Large intestine (tissue), 3 donors: ENCODE measurements around the gene DOC2A. TPM values are rescaled to one million over a fixed set of nuclear protein-coding genes. Genes with fewer than 3 reads are reported as not detected.
"Not testable (repeated sequence)": the region's sequence is repeated elsewhere in the genome, so short reads cannot be mapped to it uniquely, and the experiment has no call there.

Experiments
- DNase-seq, 2 donors: peaks; one replicate each; pipeline versions ENCODE4 v3.0.0 to v3.0.0-alpha.2; 2013
- H3K27ac ChIP-seq: one replicate; pipeline ENCODE4 v1.5.1; 2013; ENCODE audit warnings: low read length
- H3K27me3 ChIP-seq: 2 replicates; pipeline ENCODE4 v1.6.1; 2013; ENCODE audit warnings: low read length; ENCODE audit not compliant: control insufficient read depth, insufficient read depth
- H3K36me3 ChIP-seq: 2 replicates; pipeline ENCODE4 v1.6.1; 2013; ENCODE audit warnings: low read length; ENCODE audit not compliant: control insufficient read depth, insufficient read depth
- H3K4me1 ChIP-seq: one replicate; pipeline ENCODE4 v1.6.1; 2013; ENCODE audit warnings: low read length; ENCODE audit not compliant: control insufficient read depth, insufficient read depth
- H3K4me3 ChIP-seq: one replicate; pipeline ENCODE4 v1.5.1; 2013; ENCODE audit warnings: low read length
- H3K9me3 ChIP-seq: one replicate; pipeline ENCODE4 v1.6.1; 2013; ENCODE audit warnings: mild to moderate bottlenecking, low read depth, low read length, moderate library complexity; ENCODE audit not compliant: control insufficient read depth
- WGBS: methylation state at CpG from one replicate; pipeline ENCODE4 v1.1.5; 2013; ENCODE audit warnings: low lambda C conversion rate; ENCODE audit not compliant: insufficient coverage; 5-methylcytosine and 5-hydroxymethylcytosine counted together
- polyA plus RNA-seq: library from polyadenylated mRNA; unstranded; fragments of 120-200 nt; gene quantifications from one replicate; pipeline ENCODE4 v1.2.1, GENCODE V29; 2013

Gene DOC2A
- polyA plus RNA-seq, 1 donor: 4.2 TPM

- no peak for DNase-seq
- H3K27ac ChIP-seq: no peak overlapping the region
- H3K36me3 ChIP-seq: no peaks in the 10 kb centered on the region
- peaks cover 68% of the 10 kb centered on the region for H3K27me3 ChIP-seq
- no peaks in the 10 kb centered on the region for H3K4me1 ChIP-seq
- WGBS: 28% methylated on average over 4 of the region's 13 CpGs
- H3K4me3 ChIP-seq: no peak overlapping the region
- H3K9me3 ChIP-seq: no peaks in the 10 kb centered on the region
Measured at GRCh38 chr16:30027588-30028437, 17.0 kb upstream of the DOC2A start.

GRCh38 chr16:30026449-30026848 is 15.6 kb upstream of the DOC2A start:
- no peak overlapping the region for H3K4me3 ChIP-seq
- no CpG with 5 or more reads among the region's 18 CpGs for WGBS
- H3K36me3 ChIP-seq: no peaks in the 10 kb centered on the region
- H3K27ac ChIP-seq: no peak overlapping the region
- H3K27me3 ChIP-seq: peaks cover 54% of the 10 kb centered on the region
- DNase-seq: no peak
- no peaks in the 10 kb centered on the region for H3K9me3 ChIP-seq
- H3K4me1 ChIP-seq: peaks cover 5% of the 10 kb centered on the region

DNA sequence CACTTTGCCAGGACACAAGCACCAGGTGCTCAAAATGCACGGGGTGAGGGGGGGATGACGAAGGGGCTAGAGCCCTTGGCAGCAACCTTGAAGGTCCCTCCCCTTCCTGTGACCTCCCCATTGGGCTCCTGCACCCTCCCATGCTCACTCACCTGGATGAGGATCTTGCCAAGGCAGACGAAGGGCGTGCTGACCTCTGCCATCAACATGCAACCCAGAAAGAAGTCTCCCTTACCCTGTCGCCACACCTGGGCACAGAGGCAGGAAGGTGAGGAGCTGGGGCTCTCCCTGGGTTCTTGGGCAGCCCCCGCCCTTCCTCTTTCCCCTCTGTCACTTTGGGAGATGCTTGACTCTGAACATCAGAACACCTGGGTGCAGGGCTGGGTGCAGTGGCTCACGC is 14.7 kb upstream of the DOC2A start:
- no CpG with 5 or more reads among the region's 7 CpGs for WGBS
- Histone ChIP-seq H3K9me3 (no peaks in the 10 kb centered on the region), H3K4me1 (peaks cover 6% of the 10 kb centered on the region), H3K4me3 (no peak overlapping the region), H3K36me3 (no peaks in the 10 kb centered on the region), H3K27me3 (peaks cover 47% of the 10 kb centered on the region), H3K27ac (no peak overlapping the region)
- no peak for DNase-seq

DNA sequence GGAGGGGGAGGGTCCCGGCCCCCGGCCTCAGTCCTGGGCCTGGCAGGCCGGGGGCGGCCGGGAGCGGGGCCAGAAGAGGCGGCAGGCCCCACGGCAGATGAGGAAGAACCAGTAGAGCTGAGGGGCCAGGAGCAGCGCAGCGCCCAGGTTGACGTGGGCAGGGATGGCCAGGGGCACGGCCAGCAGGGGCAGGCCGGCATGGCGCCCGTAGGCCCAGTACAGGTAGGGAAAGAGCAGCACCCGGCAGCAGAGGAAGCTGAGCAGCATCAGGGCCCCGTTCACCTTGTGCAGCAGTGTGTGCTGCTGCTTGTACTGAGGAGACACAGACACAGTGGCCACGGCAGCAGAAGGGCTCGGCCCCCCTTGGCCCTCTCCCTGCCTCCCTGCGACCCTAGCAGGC is 14.3 kb upstream of the DOC2A start:
- no peaks in the 10 kb centered on the region for H3K9me3 ChIP-seq
- no CpG with 5 or more reads among the region's 20 CpGs for WGBS
- DNase-seq: no peak
- H3K36me3 ChIP-seq: no peaks in the 10 kb centered on the region
- no peak overlapping the region for H3K4me3 ChIP-seq
- peaks cover 6% of the 10 kb centered on the region for H3K4me1 ChIP-seq
- H3K27me3 ChIP-seq: peaks cover 43% of the 10 kb centered on the region
- no peak overlapping the region for H3K27ac ChIP-seq

GRCh38 chr16:30024451-30024850 is 13.6 kb upstream of the DOC2A start:
- Histone ChIP-seq H3K4me1 (peaks cover 6% of the 10 kb centered on the region), H3K36me3 (no peaks in the 10 kb centered on the region), H3K27me3 (peaks cover 35% of the 10 kb centered on the region), H3K27ac (no peak overlapping the region), H3K9me3 (no peaks in the 10 kb centered on the region), H3K4me3 (no peak overlapping the region)
- WGBS: no CpG with 5 or more reads among the region's 16 CpGs
- DNase-seq: no peak

- Histone ChIP-seq H3K4me3 (no peak overlapping the region), H3K27ac (no peak overlapping the region), H3K4me1 (peaks cover 6% of the 10 kb centered on the region), H3K36me3 (no peaks in the 10 kb centered on the region), H3K9me3 (no peaks in the 10 kb centered on the region), H3K27me3 (peaks cover 27% of the 10 kb centered on the region)
- DNase-seq: no peak
- WGBS: no CpG with 5 or more reads among the region's 11 CpGs
Measured at GRCh38 chr16:30023586-30023985, 12.8 kb upstream of the DOC2A start.

GRCh38 chr16:30022887-30023286 is 12.1 kb upstream of the DOC2A start, which contains the start of gene C16orf92:
Gene C16orf92, plus strand, starts transcription at chr16:30023198. Its CDS starts 143 bp downstream, at chr16:30023341.
- DNase-seq: no peak
- H3K27ac ChIP-seq: no peak within 1 kb of the TSS
- no peaks in the 10 kb centered on the region for H3K9me3 ChIP-seq
- H3K36me3 ChIP-seq: no peaks in the 10 kb centered on the region
- H3K4me1 ChIP-seq: peaks cover 6% of the 10 kb centered on the region
- no peak within 1 kb of the TSS for H3K4me3 ChIP-seq
- peaks cover 20% of the 10 kb centered on the region for H3K27me3 ChIP-seq
- 71% methylated on average over 1 of the region's 6 CpGs for WGBS

DNA sequence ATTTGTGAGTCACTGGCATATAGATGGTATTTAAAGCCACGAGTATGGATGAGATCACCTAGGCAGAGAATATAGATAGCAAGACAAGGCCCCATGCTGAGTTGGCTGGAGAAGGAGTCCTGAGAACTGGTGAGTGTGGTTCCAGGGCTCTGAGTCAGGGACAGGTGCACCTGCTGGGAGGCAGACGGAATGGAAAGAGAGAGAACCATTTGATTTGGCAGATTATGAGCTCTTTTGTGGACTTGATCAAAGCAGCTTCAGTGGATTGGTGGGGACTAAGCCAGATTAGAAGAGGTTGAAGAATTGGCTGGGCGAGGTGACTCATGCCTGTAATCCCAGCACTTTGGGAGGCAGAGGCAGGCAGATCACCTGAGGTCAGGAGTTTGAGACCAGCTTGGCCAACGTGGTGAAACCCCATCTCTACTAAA is 7.9 kb upstream of the DOC2A start:
- no peak overlapping the region for H3K4me3 ChIP-seq
- H3K27ac ChIP-seq: no peak overlapping the region
- no CpG with 5 or more reads among the region's 4 CpGs for WGBS
- H3K9me3 ChIP-seq: no peaks in the 10 kb centered on the region
- H3K36me3 ChIP-seq: no peaks in the 10 kb centered on the region
- no peak for DNase-seq
- H3K4me1 ChIP-seq: peaks cover 6% of the 10 kb centered on the region
- no peaks in the 10 kb centered on the region for H3K27me3 ChIP-seq

DNA sequence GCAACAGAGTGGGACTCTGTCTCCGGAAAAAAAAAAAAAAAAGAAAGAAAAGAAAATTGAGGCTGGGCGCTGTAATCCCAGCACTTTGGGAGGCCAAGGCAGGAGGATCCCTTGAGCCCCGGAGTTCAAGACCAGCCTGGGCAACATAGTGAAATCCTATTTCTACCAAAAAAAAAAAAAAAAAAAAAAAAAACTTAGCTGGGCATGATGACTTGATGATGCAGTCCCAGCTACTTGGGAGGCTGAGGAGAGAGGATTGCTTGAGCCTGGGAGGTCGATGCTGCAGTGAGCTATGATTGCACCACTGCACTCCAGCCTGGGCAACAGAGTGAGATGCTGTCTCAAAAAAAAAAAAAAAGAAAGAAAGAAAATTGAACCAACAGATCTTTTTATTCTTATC is 7.1 kb upstream of the DOC2A start:
- H3K4me1 ChIP-seq, H3K36me3 ChIP-seq, DNase-seq, H3K27me3 ChIP-seq, H3K4me3 ChIP-seq, H3K9me3 ChIP-seq, H3K27ac ChIP-seq: not testable (repeated sequence)
- 100% methylated on average over 2 of the region's 4 CpGs for WGBS

DNA sequence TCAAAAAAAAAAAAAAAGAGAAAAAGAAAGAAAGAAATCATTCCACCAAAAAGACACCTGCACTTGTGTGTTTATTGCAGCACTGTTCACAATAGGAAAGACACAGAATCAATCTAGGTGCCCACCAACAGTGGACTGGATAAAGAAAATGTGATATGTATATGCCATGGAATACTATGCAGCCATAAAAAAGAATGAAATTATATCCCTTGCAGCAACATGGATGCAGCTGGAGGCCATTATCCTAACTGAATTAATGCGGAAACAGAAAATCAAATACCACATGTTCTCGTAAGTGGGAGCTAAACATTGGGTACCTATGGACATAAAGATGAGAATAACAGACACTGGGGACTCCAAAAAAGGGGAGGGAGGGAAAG is 6.4 kb upstream of the DOC2A start:
- DNase-seq: no peak
- no CpG with 5 or more reads among the region's 2 CpGs for WGBS
- H3K4me1 ChIP-seq: peaks cover 6% of the 10 kb centered on the region

More for the DNA sequence above, 6.4 kb upstream of the DOC2A start:
- Histone ChIP-seq H3K9me3 (no peaks in the 10 kb centered on the region), H3K36me3 (no peaks in the 10 kb centered on the region), H3K4me3 (no peak overlapping the region), H3K27ac (no peak overlapping the region), H3K27me3 (peaks cover 5% of the 10 kb centered on the region)
